Neural cell (in vitro differentiated cells): ENCODE data around the gene SPTBN2. TPM values are rescaled to one million over a fixed set of nuclear protein-coding genes. Genes with fewer than 3 reads are reported as not detected.

Experiments
- H2AFZ ChIP-seq: fragments of 200-600, 300-800 bp; sonication (generic), shearing (Covaris generic); 2 replicates; pipeline ENCODE4 v1.6.0; 2014; ENCODE audit warnings: low read depth, mild to moderate bottlenecking, antibody characterized with exemption, low read length, moderate library complexity
- H3F3A ChIP-seq: fragments of 200-600 bp; shearing (Covaris generic); 2 replicates; pipeline ENCODE4 v1.6.1; 2016; ENCODE audit warnings: mild to moderate bottlenecking, moderate library complexity, mixed read lengths, antibody characterized with exemption, low read length; ENCODE audit not compliant: insufficient read depth, poor library complexity, severe bottlenecking
- H3K27ac ChIP-seq: fragments of 200-600, 300-800 bp; sonication (generic), shearing (Covaris generic); 2 replicates; pipeline ENCODE4 v1.5.1; 2014; ENCODE audit warnings: mild to moderate bottlenecking, low read length, moderate library complexity
- H3K27me3 ChIP-seq: fragments of 300-800, 200-600 bp; sonication (generic), shearing (Covaris generic); 2 replicates; pipeline ENCODE4 v1.6.0; 2014; ENCODE audit warnings: mild to moderate bottlenecking, low read depth, low read length, moderate library complexity; ENCODE audit not compliant: insufficient read depth
- H3K36me3 ChIP-seq: fragments of 300-800, 200-600 bp; sonication (generic), shearing (Covaris generic); 2 replicates; pipeline ENCODE4 v1.5.1; 2014; ENCODE audit warnings: mild to moderate bottlenecking, antibody characterized with exemption, low read length, moderate library complexity; ENCODE audit not compliant: insufficient read depth
- H3K4me2 ChIP-seq: fragments of 300-800, 200-600 bp; sonication (generic), shearing (Covaris generic); 2 replicates; pipeline ENCODE4 v1.6.0; 2014; ENCODE audit warnings: mild to moderate bottlenecking, low read length
- H3K4me3 ChIP-seq: fragments of 300-800, 200-600 bp; sonication (generic), shearing (Covaris generic); 2 replicates; pipeline ENCODE4 v1.5.1; 2014; ENCODE audit warnings: mild to moderate bottlenecking, low read length, moderate library complexity
- H3K79me2 ChIP-seq: fragments of 200-600 bp; shearing (Covaris generic); replicated peaks from 2 replicates; pipeline ENCODE4 v1.6.0; 2014; ENCODE audit warnings: mild to moderate bottlenecking, low read length, moderate library complexity; ENCODE audit not compliant: insufficient read depth
- H3K9ac ChIP-seq: fragments of 300-800, 200-600 bp; sonication (generic), shearing (Covaris generic); 2 replicates; pipeline ENCODE4 v1.6.1; 2016; ENCODE audit warnings: mild to moderate bottlenecking, low read length, mixed read lengths
- H3K9me2 ChIP-seq: fragments of 200-600 bp; shearing (Covaris generic); 2 replicates; pipeline ENCODE4 v1.6.1; 2016; ENCODE audit warnings: mild to moderate bottlenecking, low read length, mixed read lengths; ENCODE audit not compliant: insufficient read depth
- H3K9me3 ChIP-seq: fragments of 200-600, 300-800 bp; sonication (generic), shearing (Covaris generic); 2 replicates; pipeline ENCODE4 v1.6.1; 2016; ENCODE audit warnings: mild to moderate bottlenecking, mixed run types, low read length, moderate library complexity, mixed read lengths
- H4K20me1 ChIP-seq: fragments of 200-600 bp; shearing (Covaris generic); 2 replicates; pipeline ENCODE4 v1.6.1; 2016; ENCODE audit warnings: mild to moderate bottlenecking, mixed run types; ENCODE audit not compliant: insufficient read depth
- EP300 ChIP-seq: fragments of 450-650 bp; conservative IDR thresholded peaks from 2 replicates; pipeline ENCODE4 v1.6.1; 2014; ENCODE audit warnings: antibody characterized with exemption, mild to moderate bottlenecking, moderate library complexity; ENCODE audit not compliant: poor library complexity, severe bottlenecking
- EZH2 ChIP-seq: fragments of 200-600, 300-800 bp; shearing (Covaris generic), sonication (generic); IDR thresholded peaks from 2 replicates; pipeline ENCODE4 v1.6.1; 2014; ENCODE audit warnings: antibody characterized with exemption, low read length, borderline replicate concordance, mild to moderate bottlenecking; ENCODE audit not compliant: insufficient read depth, poor library complexity, severe bottlenecking
- MXI1 ChIP-seq: fragments of 450-650 bp; conservative IDR thresholded peaks from 2 replicates; pipeline ENCODE4 v1.6.1; 2014; ENCODE audit warnings: antibody characterized with exemption, mild to moderate bottlenecking; ENCODE audit not compliant: poor library complexity, severe bottlenecking
- POLR2AphosphoS5 ChIP-seq: IDR thresholded peaks from 2 replicates; pipeline ENCODE4 v1.6.1; 2012
- TAF1 ChIP-seq: IDR thresholded peaks from 2 replicates; pipeline ENCODE4 v1.6.1; 2012; ENCODE audit warnings: low read depth
- polyA plus RNA-seq: library from polyadenylated mRNA; depleted of rRNA; stranded (reverse); fragments of >200 nt; gene quantifications from 2 replicates; pipeline ENCODE4 v1.2.3, GENCODE V29; 2014
- TF ChIP-seq, protein P1 (sequence below): IDR thresholded peaks from 2 replicates; pipeline ENCODE4 v1.6.1; 2012; ENCODE audit warnings: borderline replicate concordance
- TF ChIP-seq, protein P2 (sequence below): fragments of 450-650 bp; IDR thresholded peaks from 2 replicates; pipeline ENCODE4 v1.5.1; 2014; ENCODE audit warnings: antibody characterized with exemption, mild to moderate bottlenecking, moderate library complexity; ENCODE audit not compliant: poor library complexity, severe bottlenecking

Gene SPTBN2
- polyA plus RNA-seq, 1 donor from 2014 or later: 159 TPM

DNA sequence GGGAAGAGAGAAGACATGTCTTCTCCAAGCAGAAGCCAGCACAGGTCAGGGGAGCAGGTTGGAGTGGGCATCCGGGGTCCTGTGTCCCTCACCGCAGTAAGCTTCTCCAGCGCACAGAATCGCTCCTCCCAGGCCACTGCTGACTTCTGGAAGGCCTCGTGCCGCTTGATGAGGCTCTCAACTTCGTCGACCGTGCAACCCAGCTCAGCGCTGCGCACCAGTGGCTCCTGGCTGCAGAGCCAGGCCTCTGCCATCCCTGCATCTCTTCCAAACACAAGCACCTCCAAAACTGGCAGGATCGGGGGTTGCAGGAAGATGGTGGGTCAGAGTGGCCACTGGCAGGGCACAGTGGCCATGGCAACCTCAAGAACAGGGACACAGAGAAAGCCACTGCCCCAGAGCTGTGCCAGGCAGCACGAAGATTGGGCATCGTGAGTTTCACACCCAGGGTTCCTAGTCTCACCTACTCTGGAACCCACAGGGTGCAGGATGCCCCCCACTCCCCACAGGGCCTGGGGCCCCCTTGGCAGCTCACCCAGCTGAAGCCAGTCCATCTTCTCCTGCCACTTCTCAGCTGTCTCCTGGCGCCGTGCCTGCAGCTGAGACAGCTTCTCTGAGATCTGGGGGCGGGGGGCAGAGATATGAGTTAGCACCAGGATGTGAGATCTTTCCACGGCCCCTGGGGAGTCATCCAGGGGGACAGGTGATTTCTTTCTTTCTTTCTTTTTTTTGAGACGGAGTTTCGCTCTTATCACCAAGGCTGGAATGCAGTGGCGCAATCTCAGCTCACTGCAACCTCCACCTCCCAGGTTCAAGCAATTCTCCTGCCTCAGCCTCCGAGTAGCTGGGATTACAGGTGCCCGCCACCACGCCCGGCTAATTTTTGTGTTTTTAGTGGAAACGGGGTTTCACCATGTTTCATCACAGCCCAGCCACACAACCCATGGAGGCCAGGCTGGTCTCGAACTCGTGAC, 40.2 kb downstream of the SPTBN2 start:
- Histone ChIP-seq H3K4me3 (no peak overlapping the region), H3K9me2 (no peaks in the 10 kb centered on the region), H3K27ac (no peak overlapping the region), H3F3A (no peaks in the 10 kb centered on the region), H3K4me2 (no peak overlapping the region), H3K36me3 (no peaks in the 10 kb centered on the region), H3K9me3 (no peaks in the 10 kb centered on the region), H2AFZ (no peak overlapping the region), H3K9ac (no peak overlapping the region), H3K27me3 (no peaks in the 10 kb centered on the region), H3K79me2 (no peaks in the 10 kb centered on the region), H4K20me1 (no peaks in the 10 kb centered on the region)
- TF ChIP-seq MXI1 (no peak), POLR2AphosphoS5 (no peak), TAF1 (no peak), EZH2 (no peak), EP300 (no peak)
- TF ChIP-seq, protein P1, sequence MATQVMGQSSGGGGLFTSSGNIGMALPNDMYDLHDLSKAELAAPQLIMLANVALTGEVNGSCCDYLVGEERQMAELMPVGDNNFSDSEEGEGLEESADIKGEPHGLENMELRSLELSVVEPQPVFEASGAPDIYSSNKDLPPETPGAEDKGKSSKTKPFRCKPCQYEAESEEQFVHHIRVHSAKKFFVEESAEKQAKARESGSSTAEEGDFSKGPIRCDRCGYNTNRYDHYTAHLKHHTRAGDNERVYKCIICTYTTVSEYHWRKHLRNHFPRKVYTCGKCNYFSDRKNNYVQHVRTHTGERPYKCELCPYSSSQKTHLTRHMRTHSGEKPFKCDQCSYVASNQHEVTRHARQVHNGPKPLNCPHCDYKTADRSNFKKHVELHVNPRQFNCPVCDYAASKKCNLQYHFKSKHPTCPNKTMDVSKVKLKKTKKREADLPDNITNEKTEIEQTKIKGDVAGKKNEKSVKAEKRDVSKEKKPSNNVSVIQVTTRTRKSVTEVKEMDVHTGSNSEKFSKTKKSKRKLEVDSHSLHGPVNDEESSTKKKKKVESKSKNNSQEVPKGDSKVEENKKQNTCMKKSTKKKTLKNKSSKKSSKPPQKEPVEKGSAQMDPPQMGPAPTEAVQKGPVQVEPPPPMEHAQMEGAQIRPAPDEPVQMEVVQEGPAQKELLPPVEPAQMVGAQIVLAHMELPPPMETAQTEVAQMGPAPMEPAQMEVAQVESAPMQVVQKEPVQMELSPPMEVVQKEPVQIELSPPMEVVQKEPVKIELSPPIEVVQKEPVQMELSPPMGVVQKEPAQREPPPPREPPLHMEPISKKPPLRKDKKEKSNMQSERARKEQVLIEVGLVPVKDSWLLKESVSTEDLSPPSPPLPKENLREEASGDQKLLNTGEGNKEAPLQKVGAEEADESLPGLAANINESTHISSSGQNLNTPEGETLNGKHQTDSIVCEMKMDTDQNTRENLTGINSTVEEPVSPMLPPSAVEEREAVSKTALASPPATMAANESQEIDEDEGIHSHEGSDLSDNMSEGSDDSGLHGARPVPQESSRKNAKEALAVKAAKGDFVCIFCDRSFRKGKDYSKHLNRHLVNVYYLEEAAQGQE: no peak
- TF ChIP-seq, protein P2, sequence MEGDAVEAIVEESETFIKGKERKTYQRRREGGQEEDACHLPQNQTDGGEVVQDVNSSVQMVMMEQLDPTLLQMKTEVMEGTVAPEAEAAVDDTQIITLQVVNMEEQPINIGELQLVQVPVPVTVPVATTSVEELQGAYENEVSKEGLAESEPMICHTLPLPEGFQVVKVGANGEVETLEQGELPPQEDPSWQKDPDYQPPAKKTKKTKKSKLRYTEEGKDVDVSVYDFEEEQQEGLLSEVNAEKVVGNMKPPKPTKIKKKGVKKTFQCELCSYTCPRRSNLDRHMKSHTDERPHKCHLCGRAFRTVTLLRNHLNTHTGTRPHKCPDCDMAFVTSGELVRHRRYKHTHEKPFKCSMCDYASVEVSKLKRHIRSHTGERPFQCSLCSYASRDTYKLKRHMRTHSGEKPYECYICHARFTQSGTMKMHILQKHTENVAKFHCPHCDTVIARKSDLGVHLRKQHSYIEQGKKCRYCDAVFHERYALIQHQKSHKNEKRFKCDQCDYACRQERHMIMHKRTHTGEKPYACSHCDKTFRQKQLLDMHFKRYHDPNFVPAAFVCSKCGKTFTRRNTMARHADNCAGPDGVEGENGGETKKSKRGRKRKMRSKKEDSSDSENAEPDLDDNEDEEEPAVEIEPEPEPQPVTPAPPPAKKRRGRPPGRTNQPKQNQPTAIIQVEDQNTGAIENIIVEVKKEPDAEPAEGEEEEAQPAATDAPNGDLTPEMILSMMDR: no peak

DNA sequence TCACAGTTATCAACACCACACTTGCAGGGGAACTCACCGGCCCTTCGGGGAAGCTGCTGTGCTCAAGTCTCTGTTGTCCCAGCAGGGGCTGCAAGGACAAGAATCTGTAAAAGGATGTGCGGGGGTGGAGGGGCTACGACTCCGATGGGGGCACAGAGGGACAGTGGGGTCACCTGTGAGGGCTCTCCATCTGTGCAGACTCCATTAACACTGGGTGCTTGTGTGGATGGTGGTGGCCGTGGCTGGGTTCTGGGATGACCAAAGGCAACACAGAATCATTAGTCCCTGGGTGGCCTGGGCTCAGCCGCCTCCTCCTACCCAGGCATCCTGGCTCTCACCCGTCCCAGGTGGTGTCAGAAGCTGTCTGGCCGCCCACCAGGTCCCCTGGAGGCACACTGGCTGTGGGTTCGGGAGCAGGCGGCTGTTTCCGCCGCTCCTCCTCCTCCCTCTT, 41.2 kb downstream of the SPTBN2 start:
- Histone ChIP-seq H3F3A (no peaks in the 10 kb centered on the region), H3K36me3 (no peaks in the 10 kb centered on the region)

More for the DNA sequence above, 41.2 kb downstream of the SPTBN2 start:
- Histone ChIP-seq H3K9me3 (no peaks in the 10 kb centered on the region), H3K9ac (no peak overlapping the region), H3K27me3 (no peaks in the 10 kb centered on the region), H3K79me2 (no peaks in the 10 kb centered on the region), H3K4me3 (no peak overlapping the region), H4K20me1 (no peaks in the 10 kb centered on the region), H2AFZ (no peak overlapping the region), H3K9me2 (no peaks in the 10 kb centered on the region), H3K4me2 (no peak overlapping the region), H3K27ac (no peak overlapping the region)
- no peak for TF ChIP-seq MXI1
